Spleen (tissue), 7 donors: ENCODE data around the gene ZNF699.

Experiments used
- CTCF ChIP-seq, 11 experiments: fragments of 200-600 bp in 7 of 11; fragments of 450-650 bp in 4 of 11; sonication (generic) in 4 of 11; IDR thresholded peaks in 8 of 11; conservative IDR thresholded peaks in 3 of 11; 1 replicate in 7 of 11; 2 replicates in 4 of 11; pipeline versions ENCODE4 v1.4.0 to v1.8.0; 2016 to 2021; ENCODE audit warnings: antibody characterized with exemption in 11 of 11, inconsistent platforms in 4 of 11, mild to moderate bottlenecking in 1 of 11
- POLR2A ChIP-seq, 3 donors: fragments of 450-650 bp; IDR thresholded peaks; one replicate each; pipeline ENCODE4 v1.5.1; 2017; ENCODE audit warnings: antibody characterized with exemption in 3 of 3, mild to moderate bottlenecking in 1 of 3
- donor health status: DM: no; HTN: no; CAD: no; lungs with moderate emphysema.
- donor health status: DM: no; HTN: no; CAD: no.
- donor health status: DM: no; HTN: no; CAD: no.

- TF ChIP-seq POLR2A (IDR thresholded peaks at IDR 0.05) = no peak
- TF ChIP-seq CTCF (IDR thresholded peaks at IDR 0.05 in 8 of 11, conservative IDR thresholded peaks at IDR 0.05 in 3 of 11) = no peak
These were observed 20.3 kb downstream of the ZNF699 start for GRCh38 chr19:9289231-9289884.
